Vagina (tissue), 2 donors: ENCODE results near the gene CDC73.

Source experiments
- POLR2A ChIP-seq, 2 donors: fragments of 450-650 bp; IDR thresholded peaks; one replicate each; pipeline ENCODE4 v1.6.1; 2017; ENCODE audit warnings: antibody characterized with exemption in 2 of 2, mild to moderate bottlenecking in 2 of 2, moderate library complexity in 2 of 2
- POLR2AphosphoS5 ChIP-seq, 2 donors: sonication (generic); formaldehyde crosslinking; IDR thresholded peaks; one replicate each; pipeline ENCODE4 v1.9.0; 2017; ENCODE audit warnings: antibody characterized with exemption in 2 of 2, mild to moderate bottlenecking in 2 of 2, low read depth in 1 of 2; ENCODE audit not compliant: insufficient read depth in 1 of 2
- TF ChIP-seq, protein P1 (sequence below), 3 experiments: fragments of 450-650 bp in 2 of 3; fragments of 200-600 bp in 1 of 3; sonication (generic) in 1 of 3; IDR thresholded peaks; one replicate each; pipeline ENCODE4 v1.5.1; 2017 to 2019; ENCODE audit warnings: antibody characterized with exemption in 3 of 3, mild to moderate bottlenecking in 2 of 3, moderate library complexity in 2 of 3

DNA sequence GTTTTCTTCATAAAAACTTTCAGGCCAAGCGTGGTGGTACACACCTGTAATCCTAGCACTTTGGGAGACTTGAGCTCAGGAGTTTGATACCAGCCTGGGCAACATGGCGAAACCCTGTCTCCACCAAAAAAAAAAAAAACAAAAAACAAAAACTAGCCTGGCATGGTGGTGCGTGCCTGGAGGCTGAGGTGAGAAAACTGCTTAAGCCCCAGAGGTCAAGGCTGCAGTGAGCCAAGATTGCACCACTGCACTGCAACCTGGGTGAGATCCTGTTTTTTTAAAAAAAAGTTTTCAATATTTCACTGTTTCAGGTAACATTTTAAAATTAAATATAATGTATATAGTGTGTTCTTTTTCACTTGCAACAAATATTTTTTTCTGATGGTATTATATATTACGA lies 78.1 kb downstream of the CDC73 start:
- TF ChIP-seq, protein P1, sequence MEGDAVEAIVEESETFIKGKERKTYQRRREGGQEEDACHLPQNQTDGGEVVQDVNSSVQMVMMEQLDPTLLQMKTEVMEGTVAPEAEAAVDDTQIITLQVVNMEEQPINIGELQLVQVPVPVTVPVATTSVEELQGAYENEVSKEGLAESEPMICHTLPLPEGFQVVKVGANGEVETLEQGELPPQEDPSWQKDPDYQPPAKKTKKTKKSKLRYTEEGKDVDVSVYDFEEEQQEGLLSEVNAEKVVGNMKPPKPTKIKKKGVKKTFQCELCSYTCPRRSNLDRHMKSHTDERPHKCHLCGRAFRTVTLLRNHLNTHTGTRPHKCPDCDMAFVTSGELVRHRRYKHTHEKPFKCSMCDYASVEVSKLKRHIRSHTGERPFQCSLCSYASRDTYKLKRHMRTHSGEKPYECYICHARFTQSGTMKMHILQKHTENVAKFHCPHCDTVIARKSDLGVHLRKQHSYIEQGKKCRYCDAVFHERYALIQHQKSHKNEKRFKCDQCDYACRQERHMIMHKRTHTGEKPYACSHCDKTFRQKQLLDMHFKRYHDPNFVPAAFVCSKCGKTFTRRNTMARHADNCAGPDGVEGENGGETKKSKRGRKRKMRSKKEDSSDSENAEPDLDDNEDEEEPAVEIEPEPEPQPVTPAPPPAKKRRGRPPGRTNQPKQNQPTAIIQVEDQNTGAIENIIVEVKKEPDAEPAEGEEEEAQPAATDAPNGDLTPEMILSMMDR (IDR thresholded peaks at IDR 0.05) = no peak
- TF ChIP-seq POLR2A (IDR thresholded peaks at IDR 0.05) (no peak), POLR2AphosphoS5 (IDR thresholded peaks at IDR 0.05; ENCODE audit: insufficient read depth in 1 of 2, low read depth in 1 of 2) (no peak)
